ENCODE data around the gene R3HCC1L.

The R3HCC1L gene

DNA sequence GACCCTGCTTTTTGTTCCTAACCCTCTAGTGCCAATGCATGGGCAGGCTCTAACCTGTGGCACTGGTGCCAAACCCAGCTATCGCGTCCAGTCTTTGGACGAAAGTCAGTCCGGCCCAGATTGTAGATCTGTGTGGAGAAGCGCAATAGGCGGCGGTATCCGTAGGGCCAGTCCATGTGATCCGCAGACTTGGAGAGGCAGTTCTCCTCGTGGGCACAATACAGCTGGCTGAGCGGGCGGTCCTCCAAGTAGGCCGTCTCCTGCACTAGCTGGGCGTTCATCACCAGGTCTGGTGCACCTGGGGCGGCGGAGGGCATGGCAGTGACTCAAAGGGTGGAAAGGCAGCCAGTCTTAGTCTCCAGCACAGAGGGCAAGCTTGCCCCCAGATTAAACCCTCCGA, 119.0 kb downstream of the R3HCC1L start:
- Histone ChIP-seq H3K27me3 (ENCODE audit: low read length) (no peaks in the 10 kb centered on the region), H3K79me2 (ENCODE audit: insufficient read depth, low read length) (no peaks in the 10 kb centered on the region), H3K9me3 (ENCODE audit: insufficient read depth, low read length) (no peaks in the 10 kb centered on the region), H3K4me3 (ENCODE audit: insufficient read depth, low read length, poor library complexity, severe bottlenecking) (no peak overlapping the region), H2AFZ (ENCODE audit: low read depth, low read length, severe bottlenecking) (no peak overlapping the region), H4K20me1 (ENCODE audit: low read depth, low read length) (no peaks in the 10 kb centered on the region), H3K27ac (ENCODE audit: low read depth, low read length) (no peak overlapping the region), H3K9me2 (replicated peaks; ENCODE audit: insufficient read depth, low read length) (no peaks in the 10 kb centered on the region), H3K36me3 (ENCODE audit: low read length) (no peaks in the 10 kb centered on the region), H3F3A (ENCODE audit: insufficient read depth) (no peaks in the 10 kb centered on the region), H3K9ac (ENCODE audit: low read length) (no peak overlapping the region), H3K4me2 (ENCODE audit: low read depth, low read length, poor library complexity, severe bottlenecking) (no peak overlapping the region)
- no peak for TF ChIP-seq EZH2phosphoT487 (conservative IDR thresholded peaks at IDR 0.05; ENCODE audit: low read length)
- TF ChIP-seq, protein P1, sequence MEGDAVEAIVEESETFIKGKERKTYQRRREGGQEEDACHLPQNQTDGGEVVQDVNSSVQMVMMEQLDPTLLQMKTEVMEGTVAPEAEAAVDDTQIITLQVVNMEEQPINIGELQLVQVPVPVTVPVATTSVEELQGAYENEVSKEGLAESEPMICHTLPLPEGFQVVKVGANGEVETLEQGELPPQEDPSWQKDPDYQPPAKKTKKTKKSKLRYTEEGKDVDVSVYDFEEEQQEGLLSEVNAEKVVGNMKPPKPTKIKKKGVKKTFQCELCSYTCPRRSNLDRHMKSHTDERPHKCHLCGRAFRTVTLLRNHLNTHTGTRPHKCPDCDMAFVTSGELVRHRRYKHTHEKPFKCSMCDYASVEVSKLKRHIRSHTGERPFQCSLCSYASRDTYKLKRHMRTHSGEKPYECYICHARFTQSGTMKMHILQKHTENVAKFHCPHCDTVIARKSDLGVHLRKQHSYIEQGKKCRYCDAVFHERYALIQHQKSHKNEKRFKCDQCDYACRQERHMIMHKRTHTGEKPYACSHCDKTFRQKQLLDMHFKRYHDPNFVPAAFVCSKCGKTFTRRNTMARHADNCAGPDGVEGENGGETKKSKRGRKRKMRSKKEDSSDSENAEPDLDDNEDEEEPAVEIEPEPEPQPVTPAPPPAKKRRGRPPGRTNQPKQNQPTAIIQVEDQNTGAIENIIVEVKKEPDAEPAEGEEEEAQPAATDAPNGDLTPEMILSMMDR (IDR thresholded peaks at IDR 0.05; ENCODE audit: insufficient read depth, low read length, poor library complexity, severe bottlenecking), result no peak

DNA sequence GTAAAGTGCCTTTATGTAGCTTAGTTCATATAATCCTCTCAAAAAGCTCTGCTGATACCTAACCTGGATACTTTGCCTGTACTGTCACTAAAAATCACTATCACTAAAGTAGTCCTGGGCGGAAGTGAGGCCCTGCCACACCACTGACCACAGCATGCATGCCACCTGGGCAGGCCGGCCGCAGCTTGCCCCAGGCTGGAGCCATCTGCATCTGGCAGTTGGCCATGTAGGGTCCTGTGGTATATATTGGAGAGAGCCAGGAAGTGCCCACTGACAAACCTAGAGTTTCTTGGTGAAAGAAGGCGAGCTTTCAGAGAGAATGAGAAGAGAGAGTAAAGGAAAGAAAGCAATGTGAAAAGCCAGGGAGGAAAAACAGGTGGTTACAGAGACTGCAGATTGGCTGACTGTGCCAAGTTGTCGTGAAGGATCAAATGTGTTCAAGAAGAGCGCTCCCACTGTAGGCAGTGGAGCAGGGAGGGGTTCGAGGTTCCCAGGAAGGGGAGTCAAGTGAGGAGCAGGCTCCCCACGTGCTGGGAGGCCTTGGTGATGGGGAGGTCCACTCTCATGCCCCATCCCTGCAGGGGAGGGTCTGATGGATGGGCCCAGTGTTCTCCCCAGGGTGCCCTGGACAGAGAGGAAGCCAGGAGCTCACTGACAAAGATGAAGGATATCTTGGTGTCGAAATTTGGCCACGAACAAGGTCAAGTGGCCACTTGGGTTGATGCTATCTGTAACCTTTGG, 119.9 kb downstream of the R3HCC1L start:
- H3K9me3 ChIP-seq (ENCODE audit: insufficient read depth, low read length), result no peaks in the 10 kb centered on the region
- no peaks in the 10 kb centered on the region for H4K20me1 ChIP-seq (ENCODE audit: low read depth, low read length)
- no peaks in the 10 kb centered on the region for H3F3A ChIP-seq (ENCODE audit: insufficient read depth)
- no peak overlapping the region for H3K4me2 ChIP-seq (ENCODE audit: low read depth, low read length, poor library complexity, severe bottlenecking)
- TF ChIP-seq, protein P1 (IDR thresholded peaks at IDR 0.05; ENCODE audit: insufficient read depth, low read length, poor library complexity, severe bottlenecking), result no peak
- TF ChIP-seq EZH2phosphoT487 (conservative IDR thresholded peaks at IDR 0.05; ENCODE audit: low read length), result no peak
- H3K27me3 ChIP-seq (ENCODE audit: low read length), result no peaks in the 10 kb centered on the region
- no peak overlapping the region for H3K27ac ChIP-seq (ENCODE audit: low read depth, low read length)
- H3K36me3 ChIP-seq (ENCODE audit: low read length), result no peaks in the 10 kb centered on the region
- no peak overlapping the region for H3K4me3 ChIP-seq (ENCODE audit: insufficient read depth, low read length, poor library complexity, severe bottlenecking)
- H3K9me2 ChIP-seq (replicated peaks; ENCODE audit: insufficient read depth, low read length), result no peaks in the 10 kb centered on the region
- H3K9ac ChIP-seq (ENCODE audit: low read length), result no peak overlapping the region
- H3K79me2 ChIP-seq (ENCODE audit: insufficient read depth, low read length), result no peaks in the 10 kb centered on the region
- no peak overlapping the region for H2AFZ ChIP-seq (ENCODE audit: low read depth, low read length, severe bottlenecking)

DNA sequence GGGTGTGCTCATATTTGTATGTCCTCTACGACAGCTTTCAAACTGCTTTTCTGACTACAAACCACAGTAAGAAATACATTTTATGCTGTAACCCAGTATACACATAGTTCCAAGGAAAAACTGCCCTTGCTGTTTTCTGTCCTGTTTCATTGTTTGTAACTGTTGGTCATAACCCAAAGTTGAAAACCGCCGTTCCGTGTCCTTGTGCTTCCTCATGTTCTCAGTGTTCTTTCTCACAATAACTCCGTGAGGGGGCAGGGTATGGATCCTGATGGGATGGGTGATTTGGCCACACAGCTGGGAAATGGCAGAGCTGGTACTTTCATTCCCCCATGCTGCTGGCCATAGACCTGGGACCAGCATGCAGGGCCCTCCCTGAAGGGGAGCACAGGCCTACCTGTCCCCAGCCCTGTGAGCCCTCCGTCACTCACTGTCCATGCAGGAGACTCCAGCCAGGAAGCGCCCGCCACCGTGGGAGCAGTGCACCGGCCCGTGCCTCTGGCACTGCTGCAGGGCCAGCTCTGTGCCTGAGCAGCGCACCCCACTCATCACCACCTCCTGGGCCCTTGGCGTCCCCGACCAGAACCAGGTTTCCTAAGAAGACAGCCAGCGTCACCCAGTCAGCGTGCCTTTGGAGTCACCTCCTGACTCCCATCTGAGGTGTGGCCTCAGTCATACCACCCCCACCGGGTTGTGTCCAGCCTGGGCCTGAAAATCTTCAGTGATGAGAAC, 120.9 kb downstream of the R3HCC1L start:
- no peak overlapping the region for H3K4me3 ChIP-seq (ENCODE audit: insufficient read depth, low read length, poor library complexity, severe bottlenecking)
- no peak overlapping the region for H3K9ac ChIP-seq (ENCODE audit: low read length)
- no peaks in the 10 kb centered on the region for H3F3A ChIP-seq (ENCODE audit: insufficient read depth)
- H3K9me2 ChIP-seq (replicated peaks; ENCODE audit: insufficient read depth, low read length), result no peaks in the 10 kb centered on the region
- H3K27me3 ChIP-seq (ENCODE audit: low read length), result no peaks in the 10 kb centered on the region
- no peak overlapping the region for H2AFZ ChIP-seq (ENCODE audit: low read depth, low read length, severe bottlenecking)
- no peaks in the 10 kb centered on the region for H4K20me1 ChIP-seq (ENCODE audit: low read depth, low read length)
- H3K79me2 ChIP-seq (ENCODE audit: insufficient read depth, low read length), result no peaks in the 10 kb centered on the region
- TF ChIP-seq, protein P1 (IDR thresholded peaks at IDR 0.05; ENCODE audit: insufficient read depth, low read length, poor library complexity, severe bottlenecking), result no peak
- no peak for TF ChIP-seq EZH2phosphoT487 (conservative IDR thresholded peaks at IDR 0.05; ENCODE audit: low read length)
- no peak overlapping the region for H3K27ac ChIP-seq (ENCODE audit: low read depth, low read length)
- no peak overlapping the region for H3K4me2 ChIP-seq (ENCODE audit: low read depth, low read length, poor library complexity, severe bottlenecking)
- no peaks in the 10 kb centered on the region for H3K36me3 ChIP-seq (ENCODE audit: low read length)
- H3K9me3 ChIP-seq (ENCODE audit: insufficient read depth, low read length), result no peaks in the 10 kb centered on the region
